GM18498 (cell line): ENCODE results near the gene PPP4C.

ENCODE experiments used
- ATAC-seq: cut with Tn5 transposase; IDR thresholded peaks from one replicate; pipeline ENCODE4 v1.9.1; 2021; ENCODE audit warnings: mild to moderate bottlenecking, moderate library complexity; ENCODE audit not compliant: unreplicated experiment

The PPP4C gene

DNA sequence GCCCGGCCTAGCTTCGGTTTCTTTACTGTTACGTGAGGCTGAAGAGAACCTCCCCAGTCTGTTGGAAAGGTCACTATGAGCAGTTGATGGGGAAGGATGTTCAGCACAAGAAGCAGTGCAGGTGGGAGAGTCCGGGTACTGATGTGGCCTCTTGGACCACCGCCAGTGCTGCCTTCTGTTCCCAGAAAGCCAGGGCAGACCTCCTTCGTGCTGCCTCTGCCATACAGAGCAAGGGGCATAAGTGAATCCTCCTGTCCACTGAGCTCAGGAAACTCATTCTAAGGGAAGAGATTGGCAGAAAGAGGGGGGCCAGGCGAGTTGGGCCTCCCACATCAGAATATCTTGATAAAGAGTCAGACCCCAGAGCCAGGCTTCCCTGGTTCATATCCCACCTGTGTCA lies 3.7 kb downstream of the PPP4C start:
- ATAC-seq, result no peak

DNA sequence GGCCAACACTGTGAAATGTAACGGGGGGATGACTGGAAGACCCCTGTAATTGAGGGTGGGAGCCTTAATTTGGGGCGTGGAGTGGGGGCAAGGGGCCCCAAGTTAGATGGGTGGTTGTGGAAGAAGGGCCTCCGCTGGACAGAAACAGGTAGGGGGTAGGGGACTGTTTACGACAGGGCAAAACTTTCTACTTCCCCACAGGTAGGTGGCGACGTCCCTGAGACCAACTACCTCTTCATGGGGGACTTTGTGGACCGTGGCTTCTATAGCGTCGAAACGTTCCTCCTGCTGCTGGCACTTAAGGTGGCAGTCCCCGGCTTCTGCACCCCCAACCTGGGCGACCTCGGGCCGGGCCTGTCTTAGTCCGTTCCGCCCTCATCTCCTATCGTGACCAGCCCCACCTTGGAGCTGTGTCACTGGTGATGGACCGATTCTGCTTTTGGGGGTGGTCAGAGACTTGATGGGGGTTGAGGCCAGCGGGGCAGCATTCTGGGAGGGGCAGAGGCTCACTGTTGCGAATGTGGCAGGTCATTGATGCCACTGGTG lies 6.8 kb downstream of the PPP4C start:
- ATAC-seq, result no peak

DNA sequence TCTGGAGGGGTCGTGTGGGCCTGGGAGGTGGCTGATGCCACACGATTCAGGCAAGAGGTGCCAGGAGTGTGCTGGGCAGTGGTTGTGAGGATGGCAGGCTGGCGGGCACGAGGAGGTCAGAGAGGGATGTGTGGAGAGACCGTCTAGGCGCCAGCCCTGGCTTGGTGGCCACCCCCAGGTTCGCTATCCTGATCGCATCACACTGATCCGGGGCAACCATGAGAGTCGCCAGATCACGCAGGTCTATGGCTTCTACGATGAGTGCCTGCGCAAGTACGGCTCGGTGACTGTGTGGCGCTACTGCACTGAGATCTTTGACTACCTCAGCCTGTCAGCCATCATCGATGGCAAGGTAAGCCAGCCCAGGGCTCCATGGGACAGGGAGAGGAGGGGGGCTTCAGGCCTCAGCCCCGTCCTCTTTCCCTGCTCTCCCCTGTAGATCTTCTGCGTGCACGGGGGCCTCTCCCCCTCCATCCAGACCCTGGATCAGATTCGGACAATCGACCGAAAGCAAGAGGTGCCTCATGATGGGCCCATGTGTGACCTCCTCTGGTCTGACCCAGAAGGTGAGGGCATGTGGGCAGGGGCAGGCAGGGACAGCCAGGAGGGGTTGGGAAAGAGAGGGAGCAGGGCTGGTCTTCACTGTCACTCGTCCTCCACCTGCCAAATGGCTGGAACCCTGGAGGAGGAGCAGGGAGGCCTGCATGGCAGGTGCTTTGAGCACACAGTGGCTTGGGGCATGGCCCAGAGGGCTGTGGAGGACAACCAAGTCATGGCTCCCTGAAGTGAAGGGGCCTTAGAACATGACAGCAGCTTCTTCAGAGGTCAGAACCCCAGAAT lies 7.6 kb downstream of the PPP4C start:
- no peak for ATAC-seq

GRCh38 chr16:30084096-30084815 lies 8.5 kb downstream of the PPP4C start:
- no peak for ATAC-seq

DNA sequence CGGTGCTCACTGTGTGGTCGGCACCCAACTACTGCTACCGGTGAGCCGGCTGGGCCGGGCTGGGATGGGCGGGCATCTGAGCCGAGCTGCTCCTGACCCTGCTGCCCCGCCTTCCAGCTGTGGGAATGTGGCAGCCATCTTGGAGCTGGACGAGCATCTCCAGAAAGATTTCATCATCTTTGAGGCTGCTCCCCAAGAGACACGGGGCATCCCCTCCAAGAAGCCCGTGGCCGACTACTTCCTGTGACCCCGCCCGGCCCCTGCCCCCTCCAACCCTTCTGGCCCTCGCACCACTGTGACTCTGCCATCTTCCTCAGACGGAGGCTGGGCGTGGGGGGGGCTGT lies 9.0 kb downstream of the PPP4C start:
- ATAC-seq, result no peak

GRCh38 chr16:30085247-30085646 lies 9.5 kb downstream of the PPP4C start:
- no peak for ATAC-seq

DNA sequence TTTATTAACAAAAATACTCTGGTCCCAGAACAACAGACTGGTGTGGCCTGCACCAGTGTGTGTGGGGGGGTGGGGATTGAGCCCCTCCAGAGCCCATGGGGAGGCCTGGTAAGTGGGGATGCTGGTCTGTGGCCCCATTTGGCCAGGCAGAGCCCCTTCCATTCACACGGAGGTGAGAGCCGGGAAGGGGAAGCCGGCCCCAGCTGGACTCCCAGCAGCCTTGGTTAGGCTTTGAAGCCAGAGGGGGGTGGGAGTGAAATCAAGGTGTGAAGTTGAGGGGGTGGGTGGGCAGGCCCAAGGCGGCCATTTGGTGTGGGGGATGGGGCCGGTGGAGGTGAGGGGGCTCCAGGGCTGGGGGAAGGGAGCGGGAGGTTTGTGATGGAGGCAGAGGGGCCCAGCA lies 10.0 kb downstream of the PPP4C start:
- ATAC-seq, result no peak

- ATAC-seq, result no peak
These were observed 10.7 kb downstream of the PPP4C start for GRCh38 chr16:30086291-30087140.

GRCh38 chr16:30087181-30087898 lies 11.5 kb downstream of the PPP4C start:
- ATAC-seq, result no peak

DNA sequence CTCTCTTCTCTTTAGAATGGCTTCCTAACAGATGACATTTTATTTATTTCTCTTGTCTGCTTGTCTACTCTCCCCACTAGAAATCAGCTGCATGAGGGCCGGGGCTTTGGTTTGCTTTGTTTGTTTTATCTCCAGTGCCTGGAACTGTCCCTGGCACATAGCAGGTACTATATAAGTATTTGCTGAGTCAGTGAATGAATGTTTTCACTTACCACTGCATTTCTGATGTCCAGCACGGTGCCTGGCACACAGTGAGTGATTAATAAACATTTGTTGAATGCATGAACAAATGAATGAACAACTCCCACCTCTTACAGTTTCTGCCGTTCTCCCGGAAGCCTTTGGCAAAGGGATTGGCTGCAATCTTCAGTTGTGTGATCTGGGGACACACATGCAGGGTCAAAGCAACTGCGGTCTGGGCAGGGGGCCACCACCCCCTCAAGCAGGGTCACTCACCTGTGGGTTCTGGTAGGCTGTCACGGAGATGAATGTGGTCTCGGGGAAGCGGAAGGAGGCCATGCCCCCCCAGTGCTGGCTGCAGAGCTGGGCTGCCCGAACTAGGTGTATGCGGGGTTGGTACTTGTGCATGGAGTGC lies 12.5 kb downstream of the PPP4C start:
- ATAC-seq, result no peak

GRCh38 chr16:30088832-30089624 lies 13.2 kb downstream of the PPP4C start:
- no peak for ATAC-seq

DNA sequence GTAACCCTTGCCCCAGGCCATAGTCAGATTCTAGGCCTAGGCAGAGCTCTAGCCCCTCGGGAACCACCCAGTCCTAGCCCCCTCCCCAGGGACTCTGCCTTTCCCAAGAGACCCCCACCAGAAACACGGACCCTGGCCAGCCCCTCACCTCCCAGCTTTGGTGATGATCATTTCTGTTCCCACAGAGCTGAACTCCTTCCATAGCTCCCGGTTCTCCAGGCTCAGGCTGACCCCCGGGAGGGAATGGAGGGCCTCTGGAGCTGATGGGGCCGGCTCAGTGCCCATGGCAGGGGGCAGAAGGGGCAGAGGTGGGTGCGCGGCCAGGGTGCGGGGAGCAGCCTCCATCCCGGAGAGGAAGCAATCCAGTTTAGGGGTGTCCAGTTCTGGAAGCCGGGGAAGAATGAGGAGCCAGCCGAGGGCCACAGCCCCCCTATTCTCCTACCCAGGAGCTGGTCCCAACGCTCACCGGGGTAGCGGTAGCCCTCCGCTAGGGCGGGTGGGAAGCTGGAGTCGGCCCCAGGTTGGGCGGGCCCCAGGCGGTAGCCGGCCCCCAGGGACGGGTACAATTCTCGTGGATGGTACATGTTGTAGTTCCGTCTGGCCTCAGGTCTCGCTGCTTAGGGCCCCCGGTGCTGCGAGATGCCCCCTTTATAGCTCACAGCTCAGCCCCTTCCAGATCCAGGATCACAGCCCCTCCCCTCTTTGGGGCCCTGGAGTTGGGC lies 15.0 kb downstream of the PPP4C start:
- no peak for ATAC-seq

DNA sequence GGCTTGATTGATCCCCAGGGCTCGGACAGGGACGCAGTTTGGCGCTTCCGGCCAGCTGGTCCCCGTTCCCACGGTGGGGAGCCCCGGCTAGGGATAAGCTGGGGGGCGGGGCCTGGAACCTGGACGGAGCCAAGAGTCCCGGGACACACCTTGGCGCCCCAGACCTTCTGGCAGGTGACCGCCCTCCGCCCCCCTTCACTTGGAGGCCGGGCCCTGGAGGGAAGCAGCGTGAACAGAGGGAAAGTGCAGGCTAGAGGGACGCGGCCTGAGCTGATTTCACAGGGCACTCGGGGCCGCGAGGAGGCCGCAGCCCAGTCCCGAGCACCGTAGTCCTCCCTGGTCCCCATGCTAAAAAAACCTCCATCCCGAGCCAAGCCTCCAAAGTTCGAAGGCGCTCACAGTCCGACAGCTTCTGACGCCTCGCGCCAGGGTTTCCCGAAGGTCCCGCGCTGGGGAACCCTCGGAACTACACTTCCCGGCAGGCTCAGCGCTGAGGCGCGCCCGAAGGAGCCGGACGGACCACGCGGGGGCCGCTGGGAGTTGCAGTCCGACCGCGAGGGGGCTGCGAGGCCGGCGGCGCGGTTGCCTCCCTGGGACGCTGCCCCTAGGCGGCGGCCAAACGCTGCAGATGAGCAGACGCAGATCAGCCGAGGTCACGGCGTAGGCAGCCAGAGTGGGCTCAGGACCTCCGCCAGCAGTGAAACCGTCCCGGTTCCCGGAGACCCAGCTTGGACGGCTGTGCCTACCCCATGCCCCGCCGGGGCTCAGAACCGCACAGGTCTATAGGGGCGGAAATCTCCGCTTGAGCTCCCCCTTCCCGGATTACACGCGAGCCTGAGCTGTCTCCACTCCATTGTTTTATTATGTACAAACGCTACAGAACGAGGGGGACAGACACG lies 15.9 kb downstream of the PPP4C start, which contains the start of gene TBX6:
TSS of gene TBX6 (minus strand) at position 451 of the 899 bp plus-strand sequence. CDS start 731 bp downstream, outside the sequence.
- ATAC-seq, result peak; percentile 73

DNA sequence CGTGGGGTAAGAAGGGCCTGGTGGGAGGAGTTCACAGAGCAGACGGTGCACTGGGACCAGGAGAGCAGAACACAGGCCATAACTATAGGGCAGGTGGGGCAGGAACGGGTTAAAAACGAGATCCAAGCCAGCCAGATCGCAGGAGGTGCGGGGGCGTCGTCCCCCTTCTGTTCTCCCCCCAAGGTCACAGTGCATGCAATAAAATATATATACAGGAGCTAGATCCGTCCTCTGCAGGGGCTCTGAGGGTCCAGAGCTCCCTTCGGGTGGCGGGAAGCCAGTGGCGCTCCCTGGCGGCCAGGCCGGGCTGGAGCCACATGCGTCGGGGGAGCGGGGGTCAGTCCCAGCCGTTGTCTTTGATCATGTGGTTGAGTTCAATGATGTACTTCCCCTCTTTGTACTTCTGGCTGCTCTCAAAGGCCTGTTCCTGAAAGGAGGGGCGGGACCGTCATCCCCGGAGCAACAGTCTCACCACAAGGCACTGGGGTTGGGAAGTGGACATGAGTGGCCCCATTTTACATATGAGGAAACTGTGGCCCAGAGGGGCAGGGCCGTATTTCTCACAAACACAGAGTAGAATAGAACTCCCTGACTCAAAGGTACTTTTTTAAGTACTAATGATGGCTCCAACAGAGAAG lies 16.7 kb downstream of the PPP4C start:
- ATAC-seq, result peak; percentile 44

- ATAC-seq, result no peak
These were observed 18.9 kb downstream of the PPP4C start for GRCh38 chr16:30094541-30095165.
